ENCODE results near the gene BTBD17.

DNA sequence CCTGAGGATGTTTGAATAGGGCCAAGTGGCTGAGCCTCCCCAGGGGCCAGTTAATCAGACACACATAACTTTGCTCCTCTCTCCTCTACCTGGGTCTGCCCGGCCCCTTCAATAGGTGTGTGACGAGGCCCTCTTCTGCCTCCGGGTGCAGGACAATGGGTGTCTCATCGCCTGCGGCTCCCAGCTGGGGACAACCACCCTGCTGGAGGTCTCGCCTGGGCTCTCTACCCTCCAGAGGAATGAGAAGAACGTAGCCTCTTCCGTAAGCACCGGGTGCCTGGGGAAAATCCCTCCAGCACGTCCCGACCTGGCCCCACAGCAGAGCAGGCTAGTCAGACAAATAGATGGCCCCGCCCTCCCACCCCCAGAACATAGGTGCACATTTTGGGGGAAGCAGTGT, 51.8 kb downstream of the BTBD17 start:
- TF ChIP-seq CTCF (IDR thresholded peaks at IDR 0.05; ENCODE audit: low read depth, low read length) = no peak
- no peak for TF ChIP-seq POLR2A (IDR thresholded peaks at IDR 0.05; ENCODE audit: extremely low read depth, insufficient read length)

Data from NB4 (cell line).